ENCODE results near the gene CCDC181.

- no peak for TF ChIP-seq NFRKB (IDR thresholded peaks at IDR 0.05)
- no peak for TF ChIP-seq FOXK2 (IDR thresholded peaks at IDR 0.05)
- no peak for TF ChIP-seq FOXM1 (IDR thresholded peaks at IDR 0.05; ENCODE audit: borderline replicate concordance)
- TF ChIP-seq SP1 (IDR thresholded peaks at IDR 0.05): no peak
Observed at GRCh38 chr1:169363046-169363730, 64.1 kb downstream of the CCDC181 start.

Measured in HEK293T (cell line).